Nephron progenitor cell (in vitro differentiated cells): ENCODE measurements around the gene VRK1.

Source experiments
- DNase-seq: peaks from one replicate; pipeline ENCODE4 v3.0.0; 2021
- H3K27ac Mint-ChIP-seq: 2 replicates; pipeline ENCODE4 v1.8.0; 2021; ENCODE audit warnings: mild to moderate bottlenecking, moderate library complexity, mixed read lengths
- H3K27me3 Mint-ChIP-seq: 2 replicates; pipeline ENCODE4 v1.8.0; 2021; ENCODE audit warnings: mild to moderate bottlenecking, low read depth, mixed read lengths; ENCODE audit not compliant: poor library complexity
- H3K36me3 Mint-ChIP-seq: 2 replicates; pipeline ENCODE4 v1.8.0; 2021; ENCODE audit warnings: low read depth, mixed read lengths
- H3K4me1 Mint-ChIP-seq: 2 replicates; pipeline ENCODE4 v1.8.0; 2021; ENCODE audit warnings: mixed read lengths
- H3K4me3 Mint-ChIP-seq: 2 replicates; pipeline ENCODE4 v1.8.0; 2021; ENCODE audit warnings: mild to moderate bottlenecking, moderate library complexity, mixed read lengths
- H3K9me3 Mint-ChIP-seq: 2 replicates; pipeline ENCODE4 v1.8.0; 2021; ENCODE audit warnings: mild to moderate bottlenecking, moderate library complexity, mixed read lengths
- TF ChIP-seq, protein P1 (sequence below): fragments of 200-600 bp; sonication (generic); IDR thresholded peaks from 2 replicates; pipeline ENCODE4 v1.5.0; 2021; ENCODE audit warnings: antibody characterized with exemption

VRK1 gene

DNA sequence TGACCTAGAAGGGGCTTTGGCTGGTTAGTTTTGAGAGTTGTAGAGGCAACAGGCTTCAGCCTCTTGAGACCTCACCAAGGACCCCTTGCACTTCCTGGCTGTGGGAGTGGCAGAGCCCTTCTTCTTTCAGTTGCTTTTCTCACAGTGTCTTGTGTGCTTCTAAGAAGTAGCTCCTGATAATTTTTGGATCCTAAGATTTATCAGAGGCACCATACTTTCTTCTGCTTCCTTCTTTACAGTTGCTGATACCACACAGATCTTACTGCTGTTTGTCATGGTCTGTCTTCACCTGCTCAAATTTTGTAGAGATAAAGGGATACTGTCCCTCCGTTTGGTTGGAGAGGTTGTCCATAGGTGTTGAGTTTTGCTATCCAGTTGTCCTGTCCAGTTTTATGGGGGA is 33.8 kb downstream of the VRK1 start:
- H3K4me3 Mint-ChIP-seq: no peak overlapping the region
- H3K27me3 Mint-ChIP-seq: no peaks in the 10 kb centered on the region
- DNase-seq: no peak
- peaks cover 30% of the 10 kb centered on the region for H3K9me3 Mint-ChIP-seq
- TF ChIP-seq, protein P1, sequence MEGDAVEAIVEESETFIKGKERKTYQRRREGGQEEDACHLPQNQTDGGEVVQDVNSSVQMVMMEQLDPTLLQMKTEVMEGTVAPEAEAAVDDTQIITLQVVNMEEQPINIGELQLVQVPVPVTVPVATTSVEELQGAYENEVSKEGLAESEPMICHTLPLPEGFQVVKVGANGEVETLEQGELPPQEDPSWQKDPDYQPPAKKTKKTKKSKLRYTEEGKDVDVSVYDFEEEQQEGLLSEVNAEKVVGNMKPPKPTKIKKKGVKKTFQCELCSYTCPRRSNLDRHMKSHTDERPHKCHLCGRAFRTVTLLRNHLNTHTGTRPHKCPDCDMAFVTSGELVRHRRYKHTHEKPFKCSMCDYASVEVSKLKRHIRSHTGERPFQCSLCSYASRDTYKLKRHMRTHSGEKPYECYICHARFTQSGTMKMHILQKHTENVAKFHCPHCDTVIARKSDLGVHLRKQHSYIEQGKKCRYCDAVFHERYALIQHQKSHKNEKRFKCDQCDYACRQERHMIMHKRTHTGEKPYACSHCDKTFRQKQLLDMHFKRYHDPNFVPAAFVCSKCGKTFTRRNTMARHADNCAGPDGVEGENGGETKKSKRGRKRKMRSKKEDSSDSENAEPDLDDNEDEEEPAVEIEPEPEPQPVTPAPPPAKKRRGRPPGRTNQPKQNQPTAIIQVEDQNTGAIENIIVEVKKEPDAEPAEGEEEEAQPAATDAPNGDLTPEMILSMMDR: no peak
- peaks cover 44% of the 10 kb centered on the region for H3K36me3 Mint-ChIP-seq
- peak overlapping the region; percentile 8 for H3K27ac Mint-ChIP-seq
- peaks cover 15% of the 10 kb centered on the region for H3K4me1 Mint-ChIP-seq

DNA sequence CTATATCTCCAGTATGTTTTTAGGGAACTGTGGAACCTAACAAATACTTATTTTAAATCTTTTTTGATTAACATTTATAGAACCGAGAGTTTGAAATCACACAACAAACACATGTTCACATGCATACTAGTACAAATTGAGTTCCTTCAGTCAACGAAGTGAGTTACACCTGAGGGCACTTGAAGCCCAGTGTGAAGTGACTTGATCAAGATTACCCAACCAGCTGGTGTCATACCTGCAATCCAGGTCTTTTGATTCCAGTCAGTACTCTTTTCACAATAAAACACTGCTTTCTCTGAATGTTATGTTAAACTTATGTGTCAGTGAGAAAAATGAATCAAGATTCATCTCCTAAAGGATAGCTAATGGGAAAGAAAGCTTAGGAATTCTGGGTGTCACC is 35.2 kb downstream of the VRK1 start:
- no peak for DNase-seq
- no peak overlapping the region for H3K4me3 Mint-ChIP-seq
- H3K27ac Mint-ChIP-seq: no peak overlapping the region
- H3K9me3 Mint-ChIP-seq: peaks cover 30% of the 10 kb centered on the region
- H3K27me3 Mint-ChIP-seq: no peaks in the 10 kb centered on the region
- TF ChIP-seq, protein P1: no peak
- peaks cover 50% of the 10 kb centered on the region for H3K36me3 Mint-ChIP-seq
- H3K4me1 Mint-ChIP-seq: peaks cover 7% of the 10 kb centered on the region

DNA sequence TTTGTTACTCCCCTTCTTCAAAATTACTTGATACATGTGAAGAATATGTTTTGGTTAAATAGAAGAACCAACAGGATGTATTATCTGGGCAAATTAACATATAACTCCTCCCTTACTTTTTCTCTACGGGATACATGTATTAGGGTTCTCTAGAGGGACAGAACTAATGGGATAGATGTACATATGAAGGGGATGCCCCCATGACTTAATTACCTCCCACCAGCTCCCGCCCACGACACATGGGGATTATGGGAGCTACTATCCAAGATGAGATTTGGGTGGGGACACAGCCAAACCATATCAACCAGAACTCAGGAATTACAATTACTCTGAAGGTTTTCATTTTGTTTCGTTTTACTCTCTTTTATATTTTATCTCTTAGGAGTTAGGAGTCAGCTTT is 41.3 kb downstream of the VRK1 start:
- Mint-ChIP-seq H3K27me3 (no peaks in the 10 kb centered on the region), H3K27ac (no peak overlapping the region), H3K9me3 (no peaks in the 10 kb centered on the region), H3K36me3 (peaks cover 43% of the 10 kb centered on the region), H3K4me1 (no peaks in the 10 kb centered on the region), H3K4me3 (no peak overlapping the region)
- TF ChIP-seq, protein P1: no peak
- no peak for DNase-seq

DNA sequence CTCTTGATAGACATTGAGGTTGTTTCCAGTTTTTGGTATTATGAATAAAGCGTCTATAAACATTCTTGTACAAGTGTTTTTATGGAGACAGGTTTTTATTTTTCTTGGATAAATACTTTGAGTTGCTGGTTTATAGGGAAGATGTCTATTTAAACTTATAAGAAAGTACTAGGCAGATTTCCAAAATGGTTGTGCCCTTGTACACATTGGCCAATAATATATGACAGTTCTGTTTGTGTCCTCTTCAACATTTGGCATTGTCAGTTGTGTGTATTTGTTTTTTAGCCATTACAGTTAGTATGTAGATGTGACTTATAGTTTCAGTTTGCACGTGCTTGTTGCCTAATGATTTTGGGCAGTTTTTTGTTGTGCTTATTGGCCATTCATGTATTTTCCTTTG is 42.1 kb downstream of the VRK1 start:
- Mint-ChIP-seq H3K27ac (no peak overlapping the region), H3K9me3 (no peaks in the 10 kb centered on the region)

DNA sequence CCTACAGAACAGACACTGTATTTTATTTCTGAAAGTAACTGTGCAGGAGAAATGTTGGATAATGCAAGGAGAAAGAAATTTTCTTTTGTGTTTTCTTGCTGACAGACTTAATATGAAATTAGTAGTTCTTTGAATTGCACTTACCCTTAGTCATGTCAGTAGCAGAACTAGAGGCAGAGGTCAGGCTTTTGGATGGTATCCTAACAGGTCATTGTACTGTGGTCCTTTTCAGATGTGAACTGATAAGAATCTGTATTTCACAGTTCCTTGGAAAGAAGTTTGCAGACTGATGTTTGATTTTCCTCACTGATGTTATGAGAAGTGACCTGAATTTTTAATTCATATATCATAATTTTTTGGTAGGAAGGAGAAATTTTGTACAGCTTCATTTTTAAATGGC is 46.0 kb downstream of the VRK1 start:
- Mint-ChIP-seq H3K27ac (no peak overlapping the region), H3K36me3 (peaks cover 46% of the 10 kb centered on the region), H3K4me3 (no peak overlapping the region), H3K27me3 (no peaks in the 10 kb centered on the region), H3K4me1 (no peaks in the 10 kb centered on the region), H3K9me3 (no peaks in the 10 kb centered on the region)
- DNase-seq: no peak
- TF ChIP-seq, protein P1: no peak

More for the DNA sequence above, 42.1 kb downstream of the VRK1 start:
- Mint-ChIP-seq H3K36me3 (peaks cover 43% of the 10 kb centered on the region), H3K4me1 (no peaks in the 10 kb centered on the region), H3K4me3 (no peak overlapping the region), H3K27me3 (no peaks in the 10 kb centered on the region)
- TF ChIP-seq, protein P1: no peak
- no peak for DNase-seq

DNA sequence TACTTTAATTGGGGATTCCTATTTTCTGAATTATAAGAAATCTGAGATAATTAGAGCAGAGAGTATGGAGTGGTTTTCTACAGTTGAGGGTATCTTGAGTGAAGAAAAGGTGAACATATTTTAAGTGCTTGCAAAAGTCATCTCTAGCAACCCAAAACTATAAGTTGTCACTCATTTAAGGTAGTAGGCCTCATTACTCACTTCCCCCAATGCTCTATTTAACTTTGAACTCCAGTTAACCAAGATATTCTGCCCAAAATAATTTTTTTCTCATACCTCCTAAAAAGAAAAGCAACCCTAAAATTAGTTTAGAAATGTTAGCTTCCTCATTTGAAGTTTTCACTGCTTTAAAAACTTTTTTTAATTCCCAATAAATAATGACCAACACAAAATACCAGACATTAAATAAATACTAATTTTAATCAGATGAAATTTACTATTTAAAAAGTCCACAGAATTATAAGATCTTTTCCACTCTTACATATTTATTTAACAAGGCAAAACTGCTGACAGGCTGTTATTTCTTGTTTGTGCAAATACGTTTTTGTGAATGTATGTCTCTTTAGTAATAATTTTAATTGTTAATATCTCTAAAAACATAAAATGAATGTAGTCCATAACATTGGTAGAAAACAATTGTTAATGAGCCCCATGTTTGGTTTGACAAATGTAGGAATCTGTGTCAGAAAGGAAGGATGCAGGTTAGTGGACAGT is 47.8 kb downstream of the VRK1 start:
- TF ChIP-seq, protein P1: no peak
- no peak overlapping the region for H3K4me3 Mint-ChIP-seq
- no peak overlapping the region for H3K27ac Mint-ChIP-seq
- no peaks in the 10 kb centered on the region for H3K9me3 Mint-ChIP-seq
- no peaks in the 10 kb centered on the region for H3K27me3 Mint-ChIP-seq
- no peak for DNase-seq
- H3K36me3 Mint-ChIP-seq: peaks cover 42% of the 10 kb centered on the region
- H3K4me1 Mint-ChIP-seq: no peaks in the 10 kb centered on the region
